ENCODE data around the gene PTGIR.

The PTGIR gene

GRCh38 chr19:46613525-46613924, 11.4 kb downstream of the PTGIR start:
- no peak for DNase-seq

- DNase-seq, result no peak
These were observed 13.1 kb downstream of the PTGIR start for GRCh38 chr19:46611776-46612175.

- no peak for DNase-seq
These were observed 13.8 kb downstream of the PTGIR start for GRCh38 chr19:46610851-46611770.

- DNase-seq, result no peak
These were observed 14.5 kb downstream of the PTGIR start for GRCh38 chr19:46610413-46610775.

GRCh38 chr19:46609511-46610412, 15.1 kb downstream of the PTGIR start:
- no peak for DNase-seq

GRCh38 chr19:46608581-46609345, 16.1 kb downstream of the PTGIR start:
- no peak for DNase-seq

- no peak for DNase-seq
These were observed 16.7 kb downstream of the PTGIR start for GRCh38 chr19:46608178-46608577.

- no peak for DNase-seq
These were observed 17.4 kb downstream of the PTGIR start for GRCh38 chr19:46607448-46607841.

- no peak for DNase-seq
These were observed 18.0 kb downstream of the PTGIR start for GRCh38 chr19:46606681-46607447.

- no peak for DNase-seq
These were observed 18.9 kb downstream of the PTGIR start for GRCh38 chr19:46606019-46606418.

GRCh38 chr19:46605356-46605821, 19.5 kb downstream of the PTGIR start:
- DNase-seq, result no peak

GRCh38 chr19:46604781-46605355, 20.0 kb downstream of the PTGIR start:
- no peak for DNase-seq

- no peak for DNase-seq
These were observed 21.1 kb downstream of the PTGIR start for GRCh38 chr19:46603752-46604231.

GRCh38 chr19:46603195-46603637, 21.7 kb downstream of the PTGIR start:
- no peak for DNase-seq

- no peak for DNase-seq
These were observed 22.3 kb downstream of the PTGIR start for GRCh38 chr19:46602392-46603194.

- DNase-seq, result no peak
These were observed 23.3 kb downstream of the PTGIR start, which contains the start of gene CALM3 for GRCh38 chr19:46601318-46602224. CALM3 (plus strand) TSS chr19:46601330; CDS start chr19:46601435, 105 bp downstream.

GRCh38 chr19:46600384-46601317, 24.2 kb downstream of the PTGIR start:
- DNase-seq, result peak; percentile 83

GRCh38 chr19:46599716-46600373, 25.0 kb downstream of the PTGIR start:
- no peak for DNase-seq
